ENCODE results near the gene KDM6B. TPM values are rescaled to one million over a fixed set of nuclear protein-coding genes. Genes with fewer than 3 reads are reported as not detected.

The KDM6B gene
- polyA plus RNA-seq, 4 donors = 8.4 to 26.1 (median 16.7) TPM

GRCh38 chr17:7830616-7831015 lies 3.4 kb upstream of the KDM6B start:
- DNase-seq (no peak), FAIRE-seq (no peak)
- 81 to 89% (median 87%) methylated on average over 8 of the region's 8 CpGs for WGBS, 3 donors
- no peak overlapping the region for H3K4me3 ChIP-seq (ENCODE audit: low read depth in 1 of 3, low read length in 3 of 3)
- no peaks in the 10 kb centered on the region for H3K36me3 ChIP-seq (ENCODE audit: control insufficient read depth in 3 of 3, insufficient read depth in 2 of 3, low read depth in 1 of 3, low read length in 3 of 3)
- no peak overlapping the region for H3K27ac ChIP-seq (ENCODE audit: low read depth in 1 of 3, low read length in 2 of 3)
- H3K9me3 ChIP-seq (ENCODE audit: control insufficient read depth in 2 of 2, insufficient read depth in 1 of 2, low read depth in 1 of 2, low read length in 1 of 2) = no peaks in the 10 kb centered on the region
- H3K4me1 ChIP-seq (ENCODE audit: control insufficient read depth in 3 of 3, insufficient read depth in 2 of 3, low read depth in 1 of 3, low read length in 2 of 3) = peaks cover 0 to 12% (median 0%) of the 10 kb centered on the region in 3 donors
- peaks cover 0 to 18% (median 0%) of the 10 kb centered on the region in 3 donors for H3K27me3 ChIP-seq (ENCODE audit: control insufficient read depth in 3 of 3, insufficient read depth in 3 of 3, low read length in 3 of 3)

GRCh38 chr17:7831233-7831632 lies 2.8 kb upstream of the KDM6B start:
- DNase-seq (no peak), FAIRE-seq (no peak)
- H3K27me3 ChIP-seq (ENCODE audit: control insufficient read depth in 3 of 3, insufficient read depth in 3 of 3, low read length in 3 of 3) = peaks cover 0 to 14% (median 0%) of the 10 kb centered on the region in 3 donors
- WGBS, 3 donors = 73 to 82% (median 81%) methylated on average over 7 of the region's 7 CpGs
- H3K27ac ChIP-seq (ENCODE audit: low read depth in 1 of 3, low read length in 2 of 3) = no peak overlapping the region
- H3K36me3 ChIP-seq (ENCODE audit: control insufficient read depth in 3 of 3, insufficient read depth in 2 of 3, low read depth in 1 of 3, low read length in 3 of 3) = no peaks in the 10 kb centered on the region
- no peak overlapping the region for H3K4me3 ChIP-seq (ENCODE audit: low read depth in 1 of 3, low read length in 3 of 3)
- H3K9me3 ChIP-seq (ENCODE audit: control insufficient read depth in 2 of 2, insufficient read depth in 1 of 2, low read depth in 1 of 2, low read length in 1 of 2) = no peaks in the 10 kb centered on the region
- H3K4me1 ChIP-seq (ENCODE audit: control insufficient read depth in 3 of 3, insufficient read depth in 2 of 3, low read depth in 1 of 3, low read length in 2 of 3) = peaks cover 0 to 14% (median 0%) of the 10 kb centered on the region in 3 donors

- no peak for FAIRE-seq
- no peak for DNase-seq
- WGBS, 3 donors = 87% methylated on average over 10 of the region's 10 CpGs
- Histone ChIP-seq H3K4me1 (ENCODE audit: control insufficient read depth in 3 of 3, insufficient read depth in 2 of 3, low read depth in 1 of 3, low read length in 2 of 3) (peaks cover 0 to 25% (median 3%) of the 10 kb centered on the region in 3 donors), H3K36me3 (ENCODE audit: control insufficient read depth in 3 of 3, insufficient read depth in 2 of 3, low read depth in 1 of 3, low read length in 3 of 3) (no peaks in the 10 kb centered on the region), H3K9me3 (ENCODE audit: control insufficient read depth in 2 of 2, insufficient read depth in 1 of 2, low read depth in 1 of 2, low read length in 1 of 2) (no peaks in the 10 kb centered on the region), H3K27ac (ENCODE audit: low read depth in 1 of 3, low read length in 2 of 3) (no peak overlapping the region), H3K27me3 (ENCODE audit: control insufficient read depth in 3 of 3, insufficient read depth in 3 of 3, low read length in 3 of 3) (peaks cover 0 to 14% (median 0%) of the 10 kb centered on the region in 3 donors), H3K4me3 (ENCODE audit: low read depth in 1 of 3, low read length in 3 of 3) (no peak overlapping the region)
Observed at GRCh38 chr17:7832431-7832830, 1.6 kb upstream of the KDM6B start.

GRCh38 chr17:7833011-7833794 lies 814 bp upstream of the KDM6B start:
- Histone ChIP-seq H3K36me3 (ENCODE audit: control insufficient read depth in 3 of 3, insufficient read depth in 2 of 3, low read depth in 1 of 3, low read length in 3 of 3) (no peaks in the 10 kb centered on the region), H3K4me3 (ENCODE audit: low read depth in 1 of 3, low read length in 3 of 3) (peak overlapping the region in 2 of 3 donors; percentile 73 to 88), H3K9me3 (ENCODE audit: control insufficient read depth in 2 of 2, insufficient read depth in 1 of 2, low read depth in 1 of 2, low read length in 1 of 2) (no peaks in the 10 kb centered on the region), H3K4me1 (ENCODE audit: control insufficient read depth in 3 of 3, insufficient read depth in 2 of 3, low read depth in 1 of 3, low read length in 2 of 3) (peaks cover 0 to 30% (median 7%) of the 10 kb centered on the region in 3 donors), H3K27ac (ENCODE audit: low read depth in 1 of 3, low read length in 2 of 3) (peak overlapping the region in 1 of 3 donors; percentile 65), H3K27me3 (ENCODE audit: control insufficient read depth in 3 of 3, insufficient read depth in 3 of 3, low read length in 3 of 3) (peaks cover 0 to 9% (median 0%) of the 10 kb centered on the region in 3 donors)
- DNase-seq = no peak
- no peak for FAIRE-seq
- WGBS, 3 donors = 31 to 50% (median 47%) methylated on average over 16 to 19 of the region's 19 CpGs

GRCh38 chr17:7834542-7834956 lies 532 bp downstream of the KDM6B start:
- FAIRE-seq = no peak
- Histone ChIP-seq H3K27ac (ENCODE audit: low read depth in 1 of 3, low read length in 2 of 3) (peak overlapping the region; percentile 94 to 98 (median 94)), H3K4me3 (ENCODE audit: low read depth in 1 of 3, low read length in 3 of 3) (peak overlapping the region; percentile 61 to 88 (median 73)), H3K36me3 (ENCODE audit: control insufficient read depth in 3 of 3, insufficient read depth in 2 of 3, low read depth in 1 of 3, low read length in 3 of 3) (no peaks in the 10 kb centered on the region), H3K27me3 (ENCODE audit: control insufficient read depth in 3 of 3, insufficient read depth in 3 of 3, low read length in 3 of 3) (peaks cover 0 to 9% (median 0%) of the 10 kb centered on the region in 3 donors), H3K4me1 (ENCODE audit: control insufficient read depth in 3 of 3, insufficient read depth in 2 of 3, low read depth in 1 of 3, low read length in 2 of 3) (peaks cover 0 to 42% (median 7%) of the 10 kb centered on the region in 3 donors), H3K9me3 (ENCODE audit: control insufficient read depth in 2 of 2, insufficient read depth in 1 of 2, low read depth in 1 of 2, low read length in 1 of 2) (no peaks in the 10 kb centered on the region)
- peak; percentile 65 to 79 for DNase-seq
- WGBS, 3 donors = 0 to 2% (median 0%) methylated on average over 10 to 20 of the region's 20 CpGs

GRCh38 chr17:7834957-7835813 lies 1.2 kb downstream of the KDM6B start:
- FAIRE-seq = no peak
- H3K4me1 ChIP-seq (ENCODE audit: control insufficient read depth in 3 of 3, insufficient read depth in 2 of 3, low read depth in 1 of 3, low read length in 2 of 3) = peaks cover 4 to 49% (median 8%) of the 10 kb centered on the region in 3 donors
- peaks cover 0 to 4% (median 0%) of the 10 kb centered on the region in 3 donors for H3K36me3 ChIP-seq (ENCODE audit: control insufficient read depth in 3 of 3, insufficient read depth in 2 of 3, low read depth in 1 of 3, low read length in 3 of 3)
- peaks cover 0 to 9% (median 0%) of the 10 kb centered on the region in 3 donors for H3K27me3 ChIP-seq (ENCODE audit: control insufficient read depth in 3 of 3, insufficient read depth in 3 of 3, low read length in 3 of 3)
- no peaks in the 10 kb centered on the region for H3K9me3 ChIP-seq (ENCODE audit: control insufficient read depth in 2 of 2, insufficient read depth in 1 of 2, low read depth in 1 of 2, low read length in 1 of 2)
- 1% methylated on average over 45 to 69 of the region's 69 CpGs for WGBS, 3 donors
- peak overlapping the region; percentile 61 to 88 (median 73) for H3K4me3 ChIP-seq (ENCODE audit: low read depth in 1 of 3, low read length in 3 of 3)
- DNase-seq = peak; percentile 98 to 99
- peak overlapping the region; percentile 94 to 99 (median 98) for H3K27ac ChIP-seq (ENCODE audit: low read depth in 1 of 3, low read length in 2 of 3)

- H3K36me3 ChIP-seq (ENCODE audit: control insufficient read depth in 3 of 3, insufficient read depth in 2 of 3, low read depth in 1 of 3, low read length in 3 of 3) = peaks cover 0 to 4% (median 0%) of the 10 kb centered on the region in 3 donors
- H3K27ac ChIP-seq (ENCODE audit: low read depth in 1 of 3, low read length in 2 of 3) = peak overlapping the region; percentile 94 to 99 (median 98)
- DNase-seq = peak; percentile 87 to 88
- peak overlapping the region; percentile 61 to 88 (median 61) for H3K4me3 ChIP-seq (ENCODE audit: low read depth in 1 of 3, low read length in 3 of 3)
- 0% methylated on average over 55 to 61 of the region's 61 CpGs for WGBS, 3 donors
- no peak for FAIRE-seq
- peaks cover 0 to 5% (median 0%) of the 10 kb centered on the region in 3 donors for H3K27me3 ChIP-seq (ENCODE audit: control insufficient read depth in 3 of 3, insufficient read depth in 3 of 3, low read length in 3 of 3)
- peaks cover 4 to 57% (median 16%) of the 10 kb centered on the region in 3 donors for H3K4me1 ChIP-seq (ENCODE audit: control insufficient read depth in 3 of 3, insufficient read depth in 2 of 3, low read depth in 1 of 3, low read length in 2 of 3)
- no peaks in the 10 kb centered on the region for H3K9me3 ChIP-seq (ENCODE audit: control insufficient read depth in 2 of 2, insufficient read depth in 1 of 2, low read depth in 1 of 2, low read length in 1 of 2)
Observed at GRCh38 chr17:7835814-7836595, 2.0 kb downstream of the KDM6B start.
